ENCODE data around the gene CXCL10. TPM values are rescaled to one million over a fixed set of nuclear protein-coding genes. Genes with fewer than 3 reads are reported as not detected.

Gene CXCL10
- total and polyA plus RNA-seq, 7 donors: 0.06 to 1.5 (median 0.23) TPM; not detected in 1

DNA sequence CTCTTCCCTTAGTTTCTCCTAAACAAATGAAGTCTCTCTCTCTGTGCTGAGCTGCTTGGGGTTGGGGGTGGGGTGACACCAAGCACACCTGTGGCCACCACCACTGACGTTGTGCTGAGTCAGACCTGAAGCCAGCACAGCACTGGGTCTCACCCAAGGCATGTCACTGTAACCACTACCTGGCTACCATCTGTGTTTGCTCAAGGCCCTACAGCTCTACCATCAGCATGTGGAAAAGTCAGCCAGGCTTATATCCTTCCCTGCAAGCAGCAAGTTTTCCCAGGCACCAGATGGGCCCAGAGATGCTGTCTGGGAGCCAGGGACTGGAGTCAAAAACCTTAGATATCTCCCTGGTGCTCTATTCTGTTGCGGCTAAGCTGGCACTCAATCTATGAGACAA is 6.9 kb downstream of the CXCL10 start:
- 58 to 71% (median 65%) methylated on average over 2 of the region's 2 CpGs for WGBS, 3 donors
- TF ChIP-seq, protein P1, sequence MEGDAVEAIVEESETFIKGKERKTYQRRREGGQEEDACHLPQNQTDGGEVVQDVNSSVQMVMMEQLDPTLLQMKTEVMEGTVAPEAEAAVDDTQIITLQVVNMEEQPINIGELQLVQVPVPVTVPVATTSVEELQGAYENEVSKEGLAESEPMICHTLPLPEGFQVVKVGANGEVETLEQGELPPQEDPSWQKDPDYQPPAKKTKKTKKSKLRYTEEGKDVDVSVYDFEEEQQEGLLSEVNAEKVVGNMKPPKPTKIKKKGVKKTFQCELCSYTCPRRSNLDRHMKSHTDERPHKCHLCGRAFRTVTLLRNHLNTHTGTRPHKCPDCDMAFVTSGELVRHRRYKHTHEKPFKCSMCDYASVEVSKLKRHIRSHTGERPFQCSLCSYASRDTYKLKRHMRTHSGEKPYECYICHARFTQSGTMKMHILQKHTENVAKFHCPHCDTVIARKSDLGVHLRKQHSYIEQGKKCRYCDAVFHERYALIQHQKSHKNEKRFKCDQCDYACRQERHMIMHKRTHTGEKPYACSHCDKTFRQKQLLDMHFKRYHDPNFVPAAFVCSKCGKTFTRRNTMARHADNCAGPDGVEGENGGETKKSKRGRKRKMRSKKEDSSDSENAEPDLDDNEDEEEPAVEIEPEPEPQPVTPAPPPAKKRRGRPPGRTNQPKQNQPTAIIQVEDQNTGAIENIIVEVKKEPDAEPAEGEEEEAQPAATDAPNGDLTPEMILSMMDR (IDR thresholded peaks at IDR 0.05): no peak
- ATAC-seq: no peak

DNA sequence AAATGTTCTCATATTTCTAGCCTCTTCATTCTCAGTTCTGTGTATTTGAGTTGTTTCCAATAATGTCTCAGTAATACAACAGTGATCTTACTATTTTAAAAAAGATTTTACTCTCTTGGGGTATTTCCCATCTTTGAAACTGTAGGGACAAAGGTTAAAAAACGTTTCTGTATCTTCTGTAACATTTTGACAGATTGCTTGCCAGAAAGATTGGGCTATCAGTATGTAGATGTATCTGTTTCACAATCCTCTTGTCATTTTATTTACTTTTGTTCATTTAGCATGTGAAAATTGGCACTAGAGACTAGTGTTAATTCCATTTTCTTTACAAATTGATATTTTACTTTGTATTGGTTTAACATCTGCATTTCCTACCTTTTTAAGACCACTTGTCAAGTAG is 9.8 kb downstream of the CXCL10 start:
- intact Hi-C loops (cut with DNase I): no loop called here
- Histone ChIP-seq H3K36me3 (ENCODE audit: insufficient read depth in 1 of 2, low read depth in 1 of 2) (no peaks in the 10 kb centered on the region), H3K4me1 (no peaks in the 10 kb centered on the region), H3K4me3 (no peak overlapping the region), H3K27ac (no peak overlapping the region), H3K9me3 (no peaks in the 10 kb centered on the region), H3K27me3 (ENCODE audit: insufficient read depth in 3 of 3, low read length in 2 of 3) (no peaks in the 10 kb centered on the region)
- no peak for DNase-seq
- WGBS, 3 donors: 26 to 33% (median 28%) methylated on average over 1 of the region's 1 CpG
- ATAC-seq: no peak
- TF ChIP-seq, protein P1 (IDR thresholded peaks at IDR 0.05): no peak

More for the DNA sequence above, 6.9 kb downstream of the CXCL10 start:
- DNase-seq: no peak
- no peak overlapping the region for H3K27ac ChIP-seq
- no peaks in the 10 kb centered on the region for H3K9me3 ChIP-seq
- intact Hi-C loops (cut with DNase I): no loop called here
- H3K27me3 ChIP-seq (ENCODE audit: insufficient read depth in 3 of 3, low read length in 2 of 3): no peaks in the 10 kb centered on the region
- H3K36me3 ChIP-seq (ENCODE audit: insufficient read depth in 1 of 2, low read depth in 1 of 2): no peaks in the 10 kb centered on the region
- no peak overlapping the region for H3K4me3 ChIP-seq
- no peaks in the 10 kb centered on the region for H3K4me1 ChIP-seq

DNA sequence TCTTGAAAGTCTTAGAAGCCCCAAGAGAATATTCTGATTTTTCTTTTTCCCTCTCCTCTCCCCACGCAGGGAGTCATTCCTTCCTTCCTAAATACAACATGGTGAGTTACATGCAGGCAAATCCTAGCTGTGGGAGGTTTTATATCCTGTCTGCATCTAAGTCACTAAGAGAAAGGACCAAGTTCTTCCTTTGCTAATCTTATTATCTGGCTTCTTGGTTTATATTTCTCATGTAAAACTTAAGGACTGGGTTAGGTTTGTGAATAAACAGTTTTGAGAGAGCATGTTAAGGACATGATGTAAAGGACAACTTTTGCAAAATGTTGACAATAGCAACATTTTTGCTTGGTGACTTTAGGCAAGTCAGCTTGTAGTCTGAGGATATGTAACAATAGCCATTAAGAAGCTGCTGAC is 10.9 kb downstream of the CXCL10 start:
- no peak overlapping the region for H3K4me3 ChIP-seq
- H3K4me1 ChIP-seq: no peaks in the 10 kb centered on the region
- no peaks in the 10 kb centered on the region for H3K27me3 ChIP-seq (ENCODE audit: insufficient read depth in 3 of 3, low read length in 2 of 3)
- no peaks in the 10 kb centered on the region for H3K36me3 ChIP-seq (ENCODE audit: insufficient read depth in 1 of 2, low read depth in 1 of 2)
- WGBS, 3 donors: 11 to 27% (median 26%) methylated on average over 1 of the region's 1 CpG
- intact Hi-C loops (cut with DNase I): no loop called here
- H3K9me3 ChIP-seq: no peaks in the 10 kb centered on the region
- ATAC-seq: no peak
- peak overlapping the region; percentile 56 for H3K27ac ChIP-seq
- TF ChIP-seq, protein P1 (IDR thresholded peaks at IDR 0.05): no peak
- no peak for DNase-seq

DNA sequence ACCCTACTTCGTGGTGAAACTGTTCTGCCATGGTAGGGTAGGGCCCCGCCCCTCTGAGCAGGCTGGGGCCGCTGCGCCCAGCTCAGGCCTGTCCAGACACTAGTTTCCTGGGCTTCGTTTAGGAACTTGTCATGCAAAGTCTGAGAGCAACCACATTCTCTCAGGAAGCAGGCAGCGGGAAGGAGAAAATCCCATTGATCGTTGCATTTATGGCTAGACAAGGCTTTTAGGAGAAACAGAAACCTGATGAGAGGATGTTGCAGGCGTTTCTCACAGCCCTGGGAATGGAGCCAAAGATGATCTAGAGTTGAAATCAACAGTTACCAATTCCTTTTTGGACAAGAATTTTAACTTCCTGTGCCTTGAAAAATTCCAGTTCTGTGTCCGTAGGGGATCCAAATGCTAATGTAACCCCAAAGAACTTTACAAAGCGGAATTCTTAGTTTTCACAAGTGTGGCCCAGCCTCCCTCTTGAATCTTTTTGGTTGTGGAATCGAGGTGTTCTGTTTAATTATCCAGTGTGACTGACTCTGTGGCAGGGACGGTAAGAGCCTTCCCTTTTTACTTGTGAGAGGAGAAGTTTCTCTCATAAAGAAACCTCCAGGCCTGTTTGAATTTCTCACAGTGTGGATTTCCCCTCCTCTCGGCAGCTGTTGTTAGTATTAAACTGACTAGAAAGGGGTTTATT is 11.5 kb downstream of the CXCL10 start:
- H3K27me3 ChIP-seq (ENCODE audit: insufficient read depth in 3 of 3, low read length in 2 of 3): no peaks in the 10 kb centered on the region
- H3K9me3 ChIP-seq: no peaks in the 10 kb centered on the region
- intact Hi-C loops (cut with DNase I): no loop called here
- ATAC-seq: peak in 3 of 4 donors; percentile 31 to 42 (median 40)
- TF ChIP-seq, protein P1 (IDR thresholded peaks at IDR 0.05): no peak
- H3K27ac ChIP-seq: peak overlapping the region; percentile 56
- H3K4me1 ChIP-seq: no peaks in the 10 kb centered on the region
- 39 to 43% (median 42%) methylated on average over 13 of the region's 13 CpGs for WGBS, 3 donors
- DNase-seq: no peak
- H3K4me3 ChIP-seq: peak overlapping the region; percentile 22
- no peaks in the 10 kb centered on the region for H3K36me3 ChIP-seq (ENCODE audit: insufficient read depth in 1 of 2, low read depth in 1 of 2)
